ENCODE results near the gene NRAS. TPM values are rescaled to one million over a fixed set of nuclear protein-coding genes. Genes with fewer than 3 reads are reported as not detected.
"Not testable (repeated sequence)": the region's sequence is repeated elsewhere in the genome, so short reads cannot be mapped to it uniquely, and the experiment has no call there.

NRAS gene
- 10 to 100 TPM; 34.0 to 35.6 (median 34.9) TPM for polyA plus RNA-seq

DNA sequence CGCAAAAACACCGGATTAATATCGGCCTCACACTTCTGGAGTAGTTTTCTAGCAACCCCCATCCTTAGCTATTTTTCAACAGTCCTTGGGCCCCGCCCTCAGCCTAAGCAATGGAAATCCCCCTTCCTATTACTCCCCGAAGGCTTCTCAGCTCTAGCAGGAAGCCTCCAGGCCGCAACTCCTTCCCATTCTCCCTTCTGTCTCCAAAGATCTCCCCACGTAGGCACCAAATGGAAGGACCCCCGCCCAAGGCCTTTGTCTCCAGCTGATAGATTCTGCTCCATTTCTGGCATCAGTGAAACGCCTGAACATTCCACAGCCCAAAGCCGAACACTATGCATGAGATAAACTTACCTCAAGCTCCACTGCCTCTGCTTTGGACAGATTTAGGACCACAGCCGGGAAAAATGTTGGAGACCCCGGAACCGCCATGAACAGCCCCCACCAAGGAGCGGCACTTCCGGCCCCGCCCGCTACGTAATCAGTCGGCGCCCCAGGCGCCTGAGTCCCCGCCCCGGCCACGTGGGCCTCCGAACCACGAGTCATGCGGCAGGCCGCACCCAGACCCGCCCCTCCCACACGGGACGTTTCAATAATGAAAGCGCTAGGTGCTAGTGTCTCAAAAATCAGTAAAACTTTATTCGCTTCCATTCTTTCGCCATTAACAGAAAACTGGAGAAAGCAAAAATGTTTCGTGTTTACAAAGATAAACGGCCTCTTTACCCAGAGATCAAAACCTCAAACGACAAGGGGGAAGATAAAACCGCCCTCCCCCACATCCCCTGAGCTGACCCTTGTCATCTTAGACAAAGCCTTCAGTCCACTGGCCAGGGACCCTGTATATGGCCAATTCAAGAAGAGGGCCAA is at the start of gene NRAS:
Gene NRAS, minus strand, starts transcription at position 468 of the 867 bp plus-strand sequence. CDS start 611 bp downstream, outside the sequence.
- H3K4me3 Mint-ChIP-seq = peak within 1 kb of the TSS; percentile 92 to 99 (median 97)
- DNase-seq = peak; percentile 93 to 94 (median 94)
- peaks cover 10 to 34% (median 13%) of the 10 kb centered on the region in 3 donors for H3K36me3 Mint-ChIP-seq
- peak within 1 kb of the TSS; percentile 97 to 99 (median 99) for H3K27ac Mint-ChIP-seq
- H3K4me1 Mint-ChIP-seq = peaks cover 21 to 37% of the 10 kb centered on the region in 2 donors
- H3K27me3 Mint-ChIP-seq (ENCODE audit: low read depth in 3 of 3) = peaks cover 6 to 16% (median 7%) of the 10 kb centered on the region in 3 donors
- H3K9me3 Mint-ChIP-seq = no peaks in the 10 kb centered on the region

DNA sequence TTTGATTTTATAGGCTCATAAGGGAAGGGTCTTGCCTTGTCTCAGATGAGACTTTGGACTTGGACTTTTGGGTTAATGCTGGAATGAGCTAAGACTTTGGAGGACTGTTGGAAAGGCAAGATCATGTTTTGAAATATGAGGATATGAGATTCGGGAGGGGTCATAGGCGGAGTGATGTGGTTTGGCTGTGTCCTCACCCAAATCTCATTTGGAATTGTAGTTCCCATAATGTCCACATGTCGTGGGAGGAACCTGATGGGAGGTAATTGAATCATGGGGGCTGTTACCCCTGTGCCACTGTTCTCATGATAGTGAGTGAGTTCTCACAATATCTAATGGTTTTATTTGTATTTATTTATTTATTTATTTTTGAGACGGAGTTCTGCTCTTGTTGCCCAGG is 48.1 kb upstream of the NRAS start:
- H3K4me3 Mint-ChIP-seq = no peak overlapping the region

DNA sequence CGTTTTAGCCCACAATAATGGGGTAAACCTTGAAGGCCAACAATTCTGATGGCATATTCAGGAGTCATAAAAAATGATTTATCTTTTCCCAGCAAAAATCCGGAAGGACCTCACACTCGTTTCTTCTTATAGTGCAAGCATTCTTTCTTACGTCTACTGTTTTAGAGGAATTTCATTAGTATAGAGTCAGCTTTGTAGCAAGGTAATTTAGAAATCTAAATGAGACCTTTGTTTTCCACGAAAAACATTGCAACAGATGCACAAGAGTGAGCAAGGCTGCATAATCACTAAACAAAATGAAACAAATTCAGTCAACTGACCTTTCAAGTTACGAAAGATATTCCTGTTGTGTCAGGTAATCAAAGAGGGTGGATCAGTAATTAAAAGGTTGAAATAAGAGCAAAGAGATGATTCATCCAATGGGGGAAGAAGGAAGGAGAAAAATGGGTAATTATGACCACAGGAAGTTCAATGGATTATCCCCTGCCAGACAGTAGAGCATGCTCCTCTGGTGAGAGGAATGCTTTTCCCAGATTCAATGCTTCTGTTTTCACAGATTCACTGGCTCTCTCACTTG is 41.8 kb upstream of the NRAS start:
- H3K27ac Mint-ChIP-seq = peak overlapping the region; percentile 98 to 100 (median 99)
- no peak for DNase-seq
- peak overlapping the region; percentile 99 to 100 (median 99) for H3K4me3 Mint-ChIP-seq
- peaks cover 0 to 5% (median 2%) of the 10 kb centered on the region in 6 donors for H3K9me3 Mint-ChIP-seq
- H3K27me3 Mint-ChIP-seq (ENCODE audit: low read depth in 3 of 3) = peaks cover 8 to 15% (median 14%) of the 10 kb centered on the region in 3 donors
- H3K4me1 Mint-ChIP-seq = peaks cover 49 to 53% of the 10 kb centered on the region in 2 donors
- peaks cover 4 to 6% (median 5%) of the 10 kb centered on the region in 3 donors for H3K36me3 Mint-ChIP-seq

More for the DNA sequence above, 48.1 kb upstream of the NRAS start:
- Mint-ChIP-seq H3K27ac (no peak overlapping the region), H3K27me3 (ENCODE audit: low read depth in 3 of 3) (peaks cover 0 to 6% (median 0%) of the 10 kb centered on the region in 3 donors), H3K36me3 (peaks cover 4 to 14% (median 5%) of the 10 kb centered on the region in 3 donors), H3K4me1 (no peaks in the 10 kb centered on the region), H3K9me3 (peaks cover 0 to 7% (median 3%) of the 10 kb centered on the region in 6 donors)
- no peak for DNase-seq

DNA sequence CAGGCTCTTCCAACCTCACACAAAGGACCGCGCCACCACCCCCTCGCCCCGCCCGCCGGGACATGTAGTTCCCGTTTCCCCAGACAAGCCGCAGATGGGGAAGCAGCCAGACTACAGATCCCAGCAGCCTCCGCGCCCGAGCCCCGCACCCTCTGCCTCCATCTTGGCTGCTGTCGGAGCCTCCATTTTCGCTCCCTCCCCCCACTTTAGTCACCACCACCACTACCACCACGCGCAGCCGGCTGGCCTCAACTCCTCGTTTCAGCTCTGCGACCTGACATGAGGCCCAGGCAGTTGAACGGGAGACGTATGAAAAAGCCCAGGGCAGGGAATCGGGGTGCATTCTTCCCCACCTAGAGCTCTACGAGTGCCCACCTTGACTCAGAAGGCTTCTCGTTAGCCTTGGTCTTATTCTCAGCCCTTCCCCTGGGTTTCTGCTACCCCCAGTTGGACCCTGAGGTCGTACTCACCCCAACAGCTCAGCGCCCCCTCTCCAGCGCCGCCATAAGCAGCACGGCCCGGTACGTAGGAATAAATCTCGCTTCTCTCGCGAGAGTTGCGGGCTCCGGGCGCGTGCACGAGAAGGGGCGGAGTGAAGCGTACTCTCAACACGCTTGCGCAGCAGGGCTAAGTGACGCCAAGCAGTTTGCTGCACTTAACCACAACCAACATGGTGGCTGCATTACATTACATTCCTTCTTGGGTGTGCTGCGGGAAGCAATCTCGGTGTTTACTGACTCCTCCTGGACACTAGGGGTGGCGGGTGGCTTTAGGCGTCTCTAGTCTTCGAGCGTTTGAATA is 41.1 kb upstream of the NRAS start, which contains the start of gene CSDE1:
Gene CSDE1, minus strand, starts transcription at position 530 of the 801 bp plus-strand sequence. CDS start 18,094 bp downstream, outside the sequence.
- Mint-ChIP-seq H3K27me3 (ENCODE audit: low read depth in 3 of 3) (peaks cover 8 to 15% (median 14%) of the 10 kb centered on the region in 3 donors), H3K9me3 (no peaks in the 10 kb centered on the region), H3K27ac (peak within 1 kb of the TSS; percentile 98 to 100 (median 99)), H3K36me3 (peaks cover 0 to 4% (median 3%) of the 10 kb centered on the region in 3 donors), H3K4me1 (peaks cover 55 to 60% of the 10 kb centered on the region in 2 donors), H3K4me3 (peak within 1 kb of the TSS; percentile 99 to 100 (median 99))
- DNase-seq = peak; percentile 96 to 97 (median 96)

DNA sequence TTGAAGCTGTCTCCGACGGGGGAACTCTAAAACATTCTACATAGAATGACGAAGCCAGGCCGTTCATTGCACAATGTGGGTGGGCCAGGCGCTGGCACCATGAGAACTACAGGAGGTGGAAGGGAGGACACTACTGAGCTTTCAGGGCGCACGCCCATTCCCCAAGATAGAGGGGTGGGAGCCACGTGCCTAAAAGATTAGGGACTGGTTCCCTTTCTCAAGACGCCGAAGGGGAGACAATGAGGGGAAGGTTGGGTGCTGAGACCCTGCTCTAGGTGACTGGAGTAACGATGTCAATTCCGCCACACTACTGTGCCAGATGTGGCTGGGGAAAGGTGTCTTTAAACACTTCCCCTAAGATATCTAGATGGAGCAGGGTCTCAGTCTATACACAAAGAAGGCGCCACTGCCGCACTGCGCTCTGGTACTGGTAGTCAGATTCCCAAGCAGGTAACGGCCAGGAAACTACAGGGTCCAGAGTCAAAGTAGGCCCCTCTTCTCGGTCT is 40.4 kb upstream of the NRAS start:
- H3K36me3 Mint-ChIP-seq = peaks cover 0 to 4% (median 3%) of the 10 kb centered on the region in 3 donors
- H3K9me3 Mint-ChIP-seq = no peaks in the 10 kb centered on the region
- peak overlapping the region; percentile 99 to 100 (median 99) for H3K4me3 Mint-ChIP-seq
- H3K27ac Mint-ChIP-seq = peak overlapping the region; percentile 98 to 100 (median 99)
- peaks cover 8 to 15% (median 10%) of the 10 kb centered on the region in 3 donors for H3K27me3 Mint-ChIP-seq (ENCODE audit: low read depth in 3 of 3)
- peaks cover 61 to 67% of the 10 kb centered on the region in 2 donors for H3K4me1 Mint-ChIP-seq
- peak in 2 of 3 donors; percentile 12 to 14 for DNase-seq

DNA sequence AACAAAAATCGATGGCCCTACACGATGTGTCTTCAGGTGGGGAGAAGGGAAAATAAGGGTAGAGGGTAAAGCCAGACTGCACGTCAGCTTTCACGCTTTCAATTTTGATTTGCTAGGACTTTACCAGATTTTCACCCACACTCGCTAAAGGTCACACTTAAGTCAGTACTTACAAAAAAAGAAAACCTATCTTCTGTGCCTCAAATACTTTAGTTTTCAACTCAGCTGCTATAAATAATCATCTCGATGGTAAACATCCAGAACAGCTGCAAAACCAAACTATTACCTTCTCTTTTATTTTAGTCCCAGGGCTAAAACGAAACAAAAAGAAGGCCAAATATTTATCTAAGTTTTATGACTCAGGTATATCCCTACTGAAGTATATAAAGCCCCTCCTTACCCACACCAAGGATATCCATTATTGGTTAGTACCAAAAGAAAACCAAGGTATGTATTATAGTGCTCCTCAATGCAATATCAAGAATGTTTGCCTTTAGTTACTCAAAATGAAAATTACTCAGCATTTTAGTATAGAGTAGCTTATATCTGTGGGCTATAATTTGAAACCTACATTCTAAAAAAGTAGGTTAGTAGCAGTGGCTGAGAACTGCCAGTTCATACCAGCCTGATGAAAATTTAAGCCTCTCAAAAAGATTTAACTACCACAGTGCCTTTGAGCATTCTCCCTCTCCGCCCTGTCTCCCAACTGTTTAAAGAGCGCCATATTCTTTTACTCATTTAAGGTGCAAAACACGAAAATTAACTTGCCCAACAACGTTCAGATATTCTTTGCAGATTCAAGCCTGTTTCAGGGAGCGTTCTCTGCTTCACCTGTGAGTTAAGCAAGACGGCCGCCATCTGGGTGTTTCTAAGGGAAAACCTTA is 39.7 kb upstream of the NRAS start:
- H3K4me1 Mint-ChIP-seq = peaks cover 69 to 74% of the 10 kb centered on the region in 2 donors
- no peaks in the 10 kb centered on the region for H3K9me3 Mint-ChIP-seq
- peaks cover 8 to 15% (median 10%) of the 10 kb centered on the region in 3 donors for H3K27me3 Mint-ChIP-seq (ENCODE audit: low read depth in 3 of 3)
- DNase-seq = peak; percentile 46 to 77 (median 49)
- H3K36me3 Mint-ChIP-seq = peaks cover 0 to 4% (median 3%) of the 10 kb centered on the region in 3 donors
- H3K4me3 Mint-ChIP-seq = peak overlapping the region; percentile 99 to 100 (median 99)
- H3K27ac Mint-ChIP-seq = peak overlapping the region; percentile 98 to 100 (median 99)

DNA sequence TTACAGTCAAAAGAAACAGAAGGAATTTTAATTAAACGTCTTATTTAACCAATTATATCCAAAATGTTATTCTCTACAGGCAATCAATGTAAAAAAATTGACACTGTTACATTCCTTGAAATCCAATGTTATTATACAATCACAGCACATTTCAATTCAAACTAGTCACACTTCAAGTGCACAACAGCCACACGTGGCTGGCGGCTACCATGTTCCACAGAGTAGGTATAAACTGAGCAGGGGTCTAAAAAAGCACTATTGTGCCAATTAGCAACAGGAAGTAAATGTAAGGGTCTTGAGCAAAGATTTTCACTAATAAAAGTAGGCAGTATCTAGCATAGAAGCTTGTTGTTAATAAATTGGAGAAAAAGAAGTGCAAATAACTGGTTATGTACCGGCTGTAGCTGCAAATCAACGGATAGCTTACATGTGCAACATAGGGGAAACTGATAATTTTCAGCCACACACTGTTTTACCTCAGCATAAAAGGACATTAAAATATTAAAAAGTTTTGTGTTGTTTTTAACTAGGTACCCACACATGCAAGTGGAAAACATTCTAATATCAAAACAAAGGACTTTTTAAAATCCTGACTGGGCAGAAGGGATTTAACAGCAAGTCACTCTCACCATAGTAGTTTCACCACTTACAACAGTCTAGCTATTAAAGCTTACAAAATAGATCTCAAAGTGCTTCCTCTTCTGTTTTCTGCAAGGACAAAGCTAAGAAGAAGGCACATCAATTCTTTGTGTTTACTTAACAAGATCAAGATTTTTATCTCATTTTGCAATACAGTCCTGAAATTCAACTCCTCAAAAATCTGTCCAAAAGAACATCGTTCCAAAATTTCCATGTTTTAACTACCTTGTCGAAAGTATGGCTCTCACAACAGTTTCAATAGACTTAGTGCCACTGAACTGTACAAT is 38.7 kb upstream of the NRAS start:
- no peak for DNase-seq
- peaks cover 8 to 15% (median 10%) of the 10 kb centered on the region in 3 donors for H3K27me3 Mint-ChIP-seq (ENCODE audit: low read depth in 3 of 3)
- peak overlapping the region; percentile 98 to 100 (median 99) for H3K27ac Mint-ChIP-seq
- peaks cover 0 to 4% (median 3%) of the 10 kb centered on the region in 3 donors for H3K36me3 Mint-ChIP-seq
- peaks cover 79 to 84% of the 10 kb centered on the region in 2 donors for H3K4me1 Mint-ChIP-seq
- H3K9me3 Mint-ChIP-seq = no peaks in the 10 kb centered on the region
- H3K4me3 Mint-ChIP-seq = peak overlapping the region; percentile 99 to 100 (median 99)

DNA sequence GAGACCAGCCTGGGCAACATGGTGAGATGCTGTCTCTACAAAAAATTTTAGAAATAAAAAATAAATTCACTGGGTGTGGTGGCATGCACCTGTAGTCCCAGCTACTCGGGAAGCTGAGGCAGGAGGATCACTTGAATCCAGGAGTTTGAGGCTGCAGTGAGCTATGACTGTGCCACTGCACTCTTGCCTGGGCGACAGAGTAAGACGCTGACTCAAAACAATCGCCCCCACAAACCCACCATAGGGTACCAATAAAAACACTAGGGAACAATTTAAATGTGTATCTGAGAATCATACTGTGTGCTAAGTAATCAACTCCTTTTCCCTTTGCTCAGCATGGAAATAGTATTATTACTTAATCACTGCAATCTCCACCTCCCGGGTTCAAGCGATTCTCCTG is 37.1 kb upstream of the NRAS start:
- DNase-seq, H3K9me3 Mint-ChIP-seq: not testable (repeated sequence)
- peak overlapping the region in 1 of 5 donors; percentile 18 for H3K4me3 Mint-ChIP-seq
- peaks cover 6 to 10% (median 7%) of the 10 kb centered on the region in 3 donors for H3K36me3 Mint-ChIP-seq
- H3K27ac Mint-ChIP-seq = peak overlapping the region in 5 of 6 donors; percentile 39 to 100 (median 87)
- peaks cover 89 to 100% of the 10 kb centered on the region in 2 donors for H3K4me1 Mint-ChIP-seq
- peaks cover 8 to 16% (median 10%) of the 10 kb centered on the region in 3 donors for H3K27me3 Mint-ChIP-seq (ENCODE audit: low read depth in 3 of 3)

DNA sequence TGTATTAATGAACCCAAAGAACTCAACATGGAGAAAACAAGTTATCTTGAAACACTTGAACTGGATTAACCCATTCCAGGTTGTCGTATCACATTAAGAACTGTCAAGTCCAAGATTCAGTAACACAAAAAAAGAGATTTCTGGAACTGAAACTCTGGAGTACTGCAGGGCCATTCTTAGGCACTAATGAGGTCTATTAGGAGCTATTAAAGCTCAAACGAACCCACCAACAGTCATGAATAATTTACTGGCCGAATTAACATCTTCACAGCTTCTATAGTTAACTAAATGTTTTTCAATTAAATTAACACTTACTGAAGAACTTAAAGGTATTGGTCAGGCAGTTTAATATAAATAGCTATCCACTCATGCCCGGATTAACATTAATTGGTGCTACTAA is 36.6 kb upstream of the NRAS start:
- Mint-ChIP-seq H3K27me3 (ENCODE audit: low read depth in 3 of 3) (peaks cover 8 to 16% (median 10%) of the 10 kb centered on the region in 3 donors), H3K36me3 (peaks cover 7 to 13% (median 10%) of the 10 kb centered on the region in 3 donors), H3K4me1 (peaks cover 91 to 100% of the 10 kb centered on the region in 2 donors), H3K9me3 (no peaks in the 10 kb centered on the region), H3K4me3 (no peak overlapping the region), H3K27ac (peak overlapping the region in 1 of 6 donors; percentile 28)
- DNase-seq = no peak

DNA sequence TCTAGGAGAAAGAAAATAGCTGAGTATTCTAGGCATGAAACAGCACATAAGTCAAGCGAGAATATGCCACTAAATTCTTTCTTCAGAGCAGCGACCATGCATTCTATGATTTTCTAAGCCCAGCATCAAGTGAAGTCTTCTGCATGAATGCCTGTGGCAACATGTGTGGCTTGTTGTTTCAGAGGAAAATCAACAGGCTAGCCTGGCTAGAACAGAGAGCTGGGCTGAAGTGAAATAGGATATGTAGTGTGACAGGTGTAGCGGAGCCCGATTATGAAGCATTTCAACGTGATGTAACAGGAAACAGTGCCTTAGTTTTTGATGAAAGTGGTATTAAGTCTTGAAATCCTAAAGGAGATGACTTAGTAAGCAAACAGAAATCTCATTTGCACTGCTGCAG is 34.2 kb upstream of the NRAS start:
- Mint-ChIP-seq H3K27me3 (ENCODE audit: low read depth in 3 of 3) (peaks cover 0 to 1% (median 0%) of the 10 kb centered on the region in 3 donors), H3K4me1 (peaks cover 83 to 98% of the 10 kb centered on the region in 2 donors), H3K4me3 (no peak overlapping the region), H3K27ac (peak overlapping the region in 2 of 6 donors; percentile 49 to 77), H3K9me3 (no peaks in the 10 kb centered on the region), H3K36me3 (peaks cover 3 to 17% (median 13%) of the 10 kb centered on the region in 3 donors)
- DNase-seq = no peak

DNA sequence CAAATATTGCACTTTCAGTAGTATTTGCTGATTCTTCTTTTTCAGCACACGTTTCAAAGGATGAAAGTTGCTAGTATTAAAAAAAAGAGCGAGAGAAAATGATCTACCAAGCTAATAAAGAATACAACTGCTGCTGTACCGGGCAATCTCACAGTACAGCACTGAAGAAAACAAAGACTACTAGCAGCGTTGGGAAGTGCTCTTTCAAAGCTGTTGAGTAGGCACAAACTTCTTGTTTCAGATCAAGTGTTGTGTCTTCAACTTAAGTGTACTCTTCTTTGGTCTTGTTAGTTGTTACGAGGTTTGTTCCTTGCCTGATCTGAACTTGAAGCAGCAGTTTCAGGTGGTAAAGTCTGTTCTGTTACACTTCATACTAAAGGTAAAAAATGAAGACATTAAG is 33.3 kb upstream of the NRAS start:
- H3K27me3 Mint-ChIP-seq (ENCODE audit: low read depth in 3 of 3) = peaks cover 0 to 1% (median 0%) of the 10 kb centered on the region in 3 donors
- DNase-seq = no peak
- H3K27ac Mint-ChIP-seq = no peak overlapping the region
- no peaks in the 10 kb centered on the region for H3K9me3 Mint-ChIP-seq
- peaks cover 79 to 98% of the 10 kb centered on the region in 2 donors for H3K4me1 Mint-ChIP-seq
- H3K4me3 Mint-ChIP-seq = no peak overlapping the region
- H3K36me3 Mint-ChIP-seq = peaks cover 3 to 17% (median 13%) of the 10 kb centered on the region in 3 donors

All from immature natural killer cell (primary cell).